ENCODE data around the gene CDC20B.
"Not testable (repeated sequence)": the region's sequence is repeated elsewhere in the genome, so short reads cannot be mapped to it uniquely, and the experiment has no call there.

CDC20B gene

DNA sequence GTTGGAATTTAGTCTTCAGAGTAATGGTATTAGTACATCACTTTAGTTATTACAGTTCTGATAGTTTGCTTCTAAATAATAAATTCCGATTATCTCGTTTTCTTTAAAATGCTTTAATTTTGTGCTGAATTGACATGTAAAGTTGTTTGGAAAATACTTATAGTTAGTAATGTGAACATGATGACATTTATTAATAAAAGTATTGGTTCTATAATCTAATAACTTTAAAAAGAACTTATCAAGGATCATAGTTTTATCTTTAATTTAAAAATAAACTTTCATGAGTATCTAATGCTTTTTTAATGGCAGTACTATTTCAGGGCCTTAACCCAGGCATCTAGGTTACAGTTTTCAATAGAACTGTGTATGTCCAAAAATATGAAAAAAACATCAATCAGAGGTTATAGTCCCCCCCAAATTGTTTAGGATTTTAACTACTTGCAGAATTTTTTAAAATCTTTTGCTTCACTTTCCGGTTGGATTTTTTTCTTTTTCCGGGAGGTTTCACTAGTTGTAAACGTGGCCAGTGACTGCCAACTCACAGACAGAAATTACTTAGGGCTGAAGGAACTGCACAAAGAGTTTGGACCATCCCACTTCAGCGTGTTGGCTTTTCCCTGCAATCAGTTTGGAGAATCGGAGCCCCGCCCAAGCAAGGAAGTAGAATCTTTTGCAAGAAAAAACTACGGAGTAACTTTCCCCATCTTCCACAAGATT is 12.3 kb downstream of the CDC20B start:
- no peak for DNase-seq

DNA sequence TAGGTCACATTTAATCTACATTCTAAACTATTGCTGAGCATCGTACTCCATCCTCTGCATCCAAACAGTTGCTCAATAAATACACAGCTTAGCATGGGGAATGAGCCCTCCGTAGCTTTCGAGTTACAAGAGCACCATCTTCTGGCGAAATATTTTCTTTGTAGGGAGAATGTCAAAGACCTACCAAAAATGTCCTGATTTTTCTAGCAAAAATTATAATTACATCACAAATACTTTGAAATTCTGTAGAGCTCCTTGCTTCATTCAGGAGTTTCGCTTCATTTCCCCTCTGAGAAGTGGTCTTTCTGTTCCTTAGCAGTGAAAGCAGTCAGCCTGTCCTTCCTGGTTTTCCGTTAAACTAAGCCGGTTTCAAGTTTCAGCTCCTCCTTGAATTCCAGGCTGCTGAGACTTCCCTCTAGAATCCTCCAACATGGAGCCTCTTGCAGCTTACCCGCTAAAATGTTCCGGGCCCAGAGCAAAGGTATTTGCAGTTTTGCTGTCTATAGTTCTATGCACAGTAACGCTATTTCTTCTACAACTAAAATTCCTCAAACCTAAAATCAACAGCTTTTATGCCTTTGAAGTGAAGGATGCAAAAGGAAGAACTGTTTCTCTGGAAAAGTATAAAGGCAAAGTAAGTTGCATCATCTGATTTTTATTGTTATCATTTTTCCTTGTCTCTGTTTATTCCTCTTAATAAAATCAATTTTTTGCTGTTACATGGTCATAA is 13.0 kb downstream of the CDC20B start, which contains the start of gene GPX8:
Gene GPX8, plus strand, starts transcription at position 409 of the 730 bp plus-strand sequence. Its CDS starts 22 bp downstream, at position 431.
- no peak for DNase-seq

DNA sequence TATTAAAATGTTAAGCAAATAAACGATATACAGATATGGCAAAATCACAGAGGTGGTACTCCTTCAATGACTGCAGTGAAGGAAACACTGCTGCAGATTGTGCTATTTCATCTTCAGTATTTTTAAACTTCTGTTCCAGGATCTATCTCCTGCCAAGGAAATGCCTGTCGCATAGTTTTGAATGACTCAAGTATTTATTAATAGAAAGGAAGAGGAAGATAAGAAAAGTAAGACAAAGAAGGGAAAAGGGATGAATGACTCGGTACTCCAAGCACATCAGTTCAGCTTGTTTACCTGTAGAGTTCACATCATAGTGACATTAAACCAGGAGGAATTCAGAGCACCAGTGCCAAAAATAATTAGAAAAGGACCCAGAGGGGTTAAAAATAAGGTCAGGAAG is 18.1 kb downstream of the CDC20B start:
- DNase-seq = no peak

DNA sequence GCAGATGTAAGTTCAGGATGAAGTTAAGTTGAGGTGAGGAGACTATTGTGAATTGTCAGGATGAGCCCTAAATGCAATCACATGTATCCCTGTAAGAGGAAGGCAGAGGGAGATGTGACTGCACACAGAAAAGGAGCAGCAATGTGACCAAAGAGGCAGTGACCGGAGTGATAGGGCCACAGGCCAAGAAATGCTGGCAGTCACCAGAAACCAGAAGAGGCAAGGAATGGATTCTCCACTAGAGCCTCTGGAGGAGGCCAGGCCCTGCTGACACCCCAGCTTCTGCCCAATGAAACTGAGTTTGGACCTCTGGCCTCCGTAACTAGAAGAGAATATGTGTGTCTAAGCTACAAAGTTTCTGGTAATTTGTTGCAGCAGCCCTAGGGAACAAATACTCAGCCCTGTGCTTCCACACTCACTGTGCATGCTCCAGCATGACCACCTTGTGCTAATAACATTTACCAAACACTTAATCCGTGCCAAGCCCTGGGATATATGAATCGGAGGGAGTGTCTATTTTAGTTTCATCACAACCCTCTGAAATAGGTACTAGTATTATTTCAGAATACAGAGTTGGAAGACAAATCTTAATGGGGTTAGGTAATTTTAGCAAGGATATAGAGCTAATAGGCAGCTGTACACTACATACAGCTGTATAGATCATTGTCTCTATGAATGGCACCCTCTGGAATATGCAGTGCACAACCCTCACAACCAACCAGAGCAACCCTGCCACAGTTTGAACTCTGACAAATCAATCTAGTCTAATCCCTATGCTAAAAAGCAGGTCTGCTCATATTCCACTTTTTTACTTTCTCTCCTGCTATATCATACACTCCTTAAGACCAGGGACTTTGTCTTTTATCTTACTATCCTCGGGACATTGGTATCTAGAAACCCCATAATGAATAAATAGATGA is 20.8 kb downstream of the CDC20B start:
- DNase-seq = no peak

DNA sequence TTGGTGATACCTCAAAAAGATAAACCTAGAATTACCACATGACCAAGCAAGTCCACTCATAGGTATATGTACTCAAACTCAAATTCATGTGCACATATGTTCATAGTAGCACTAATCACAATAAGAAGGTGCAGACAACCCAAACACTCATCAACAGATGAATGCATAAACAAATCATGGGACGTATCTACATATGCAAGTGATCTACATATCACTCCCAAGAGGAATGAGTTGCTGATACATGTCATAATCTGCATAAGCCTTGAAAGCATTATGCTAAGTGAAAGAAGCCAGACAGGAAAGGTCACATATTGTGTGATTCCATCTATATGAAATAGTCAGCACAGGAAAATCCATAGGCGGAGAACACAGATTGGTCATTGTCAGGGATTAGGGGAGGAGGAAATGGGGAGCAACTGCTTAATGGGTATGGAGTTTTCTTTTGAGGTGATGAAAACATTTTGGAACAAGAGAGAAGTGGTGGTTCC is 23.6 kb downstream of the CDC20B start:
- DNase-seq = no peak

DNA sequence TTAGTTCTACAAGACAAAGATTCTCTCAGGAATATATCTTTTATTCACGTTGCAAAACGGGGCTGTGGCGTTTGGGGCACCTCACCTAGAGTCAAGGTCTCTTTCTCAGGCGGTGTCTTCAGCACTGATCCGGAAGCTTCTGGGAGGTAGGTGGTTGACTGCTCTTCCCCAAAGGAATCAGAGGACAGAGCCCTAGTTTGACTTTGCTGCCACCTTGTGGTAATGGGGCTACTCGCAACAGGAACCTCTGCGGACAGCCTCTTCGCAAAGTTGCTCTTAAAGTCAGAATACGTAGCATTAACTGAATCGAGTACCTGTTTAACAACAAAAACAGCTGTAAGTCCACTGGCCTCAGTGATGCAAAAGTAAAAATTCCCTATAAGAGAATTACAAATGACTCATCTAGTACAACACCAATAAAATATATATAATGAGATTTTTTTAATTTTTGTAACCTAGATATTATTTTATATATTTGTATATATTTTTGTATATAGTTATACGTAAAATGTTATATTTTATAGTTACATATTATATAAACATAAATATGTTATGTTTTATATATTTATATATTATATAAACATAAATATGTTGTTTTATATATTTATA is 26.3 kb downstream of the CDC20B start:
- peak; percentile 85 for DNase-seq

DNA sequence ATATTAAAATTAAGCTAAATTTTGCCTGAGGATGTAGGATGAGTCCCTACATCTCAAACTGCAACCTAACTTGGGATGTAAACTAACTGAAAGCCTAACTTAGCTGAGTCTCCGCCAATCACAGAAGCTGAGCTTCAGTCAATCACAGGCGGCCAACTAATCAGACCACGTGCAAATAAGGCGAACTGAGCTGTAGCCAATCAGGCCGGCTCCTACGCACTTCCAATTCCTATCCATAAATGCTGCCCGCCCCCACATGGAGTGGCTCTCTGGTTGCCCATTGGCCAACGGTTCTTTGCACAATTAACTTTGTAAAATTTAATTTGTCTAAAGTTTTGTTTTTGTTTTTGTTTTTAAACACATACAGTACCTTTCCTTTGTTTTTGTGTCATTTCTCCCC is 26.9 kb downstream of the CDC20B start:
- no peak for DNase-seq

DNA sequence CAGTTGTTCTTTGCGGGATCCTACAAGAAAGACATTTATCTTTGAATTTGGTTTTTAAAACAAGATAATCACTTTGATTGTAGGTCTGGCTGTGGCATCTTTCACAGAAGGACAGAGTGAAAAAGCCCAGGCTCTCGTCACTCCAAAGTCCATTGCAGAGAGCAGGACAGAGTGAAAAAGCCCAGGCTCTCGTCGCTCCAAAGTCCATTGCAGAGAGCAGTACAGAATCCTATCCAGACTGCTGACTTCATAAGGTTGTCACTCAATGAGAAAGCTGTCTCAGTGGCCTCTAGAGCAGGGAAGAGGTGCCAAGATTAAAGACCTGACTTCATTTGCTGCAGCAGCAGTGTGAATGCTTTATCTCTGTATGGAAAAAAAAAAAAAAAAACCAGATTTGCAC is 29.4 kb downstream of the CDC20B start:
- no peak for DNase-seq

DNA sequence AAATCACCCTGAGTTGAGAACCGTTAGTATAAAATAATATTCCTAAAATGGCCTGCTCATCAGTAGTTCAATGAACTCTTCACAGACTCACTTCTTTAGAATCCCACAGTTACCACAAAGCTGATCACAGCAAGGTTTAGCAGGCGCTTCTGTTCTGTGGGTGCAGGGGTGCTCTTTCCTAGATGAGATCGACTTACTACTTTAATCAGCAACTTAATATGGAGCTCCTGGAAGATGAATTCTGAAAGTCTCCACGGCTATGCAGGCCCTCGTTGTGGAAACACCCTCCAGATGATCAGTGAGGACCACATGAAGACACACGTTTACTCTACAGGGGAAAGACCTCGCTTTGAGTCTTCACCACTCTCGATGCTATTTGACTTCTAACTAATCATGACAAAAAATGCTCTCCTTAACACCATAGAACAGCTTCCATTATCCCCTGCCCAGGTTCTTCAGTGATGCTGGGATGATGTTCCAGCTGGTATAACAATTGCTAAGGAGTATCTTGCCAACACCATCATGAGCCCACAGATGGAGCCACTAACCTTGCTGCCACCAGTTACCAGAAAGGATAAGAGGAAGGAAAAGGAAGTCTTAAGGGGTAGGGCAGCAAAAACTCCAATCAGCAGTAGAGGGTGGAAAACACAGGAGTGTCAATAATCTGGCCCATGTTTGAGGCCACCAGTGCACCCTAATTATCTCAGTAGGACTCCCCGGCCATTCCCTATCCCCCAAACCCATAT is 30.9 kb downstream of the CDC20B start:
- peak; percentile 56 for DNase-seq

DNA sequence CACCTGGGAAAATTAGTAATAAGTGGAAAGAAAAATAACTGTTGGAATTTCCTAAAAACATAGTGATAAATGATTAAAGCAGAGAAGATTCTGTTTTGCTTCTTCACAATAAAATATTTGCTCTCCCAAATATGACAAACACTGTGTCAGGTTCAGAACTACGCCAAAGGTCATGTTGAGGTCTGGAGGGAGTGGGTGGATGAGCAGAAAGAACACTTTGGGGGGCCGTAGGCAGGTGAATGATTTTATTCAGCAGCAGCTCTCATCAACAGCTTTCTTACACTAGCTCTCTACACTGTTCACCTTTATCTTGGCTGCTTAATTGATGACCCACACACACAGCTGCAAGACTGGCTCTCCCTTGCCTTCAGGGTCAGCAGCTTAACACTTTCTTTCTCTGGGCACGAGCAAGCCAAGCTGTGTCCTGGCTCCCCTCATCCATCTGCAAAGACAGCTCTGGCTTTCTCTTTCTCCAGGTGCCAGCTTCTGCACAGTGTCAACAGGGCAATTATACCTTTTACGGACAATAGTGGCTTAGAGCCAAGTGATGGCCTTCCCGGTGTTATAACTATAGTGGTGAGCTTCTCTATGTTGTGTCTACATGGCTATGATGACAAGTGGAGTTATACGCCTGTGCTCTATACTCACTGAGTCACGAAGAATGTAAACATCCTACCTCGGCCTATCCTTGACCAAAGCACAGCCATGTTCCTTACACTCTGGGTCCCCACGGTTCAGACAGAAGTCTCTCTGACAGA is 31.9 kb downstream of the CDC20B start:
- DNase-seq = no peak

DNA sequence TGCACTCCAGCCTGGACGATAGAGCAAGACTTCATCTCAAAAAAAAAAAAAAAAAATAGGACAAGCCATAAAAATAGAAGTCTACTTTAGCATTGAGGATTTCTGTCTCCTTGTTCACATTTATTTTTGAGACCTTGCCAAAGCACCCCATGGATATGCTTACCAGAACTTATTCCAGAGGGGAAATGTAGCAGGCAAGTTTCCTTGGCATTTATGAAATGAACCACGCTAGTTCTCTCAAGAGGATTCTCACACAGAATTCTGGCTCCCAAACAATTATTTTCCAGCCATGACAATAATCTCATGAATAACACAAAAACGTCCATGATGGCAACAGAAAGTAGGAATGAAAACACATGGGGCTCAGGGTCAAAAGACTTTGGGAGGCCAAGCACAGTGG is 36.5 kb downstream of the CDC20B start:
- no peak for DNase-seq

DNA sequence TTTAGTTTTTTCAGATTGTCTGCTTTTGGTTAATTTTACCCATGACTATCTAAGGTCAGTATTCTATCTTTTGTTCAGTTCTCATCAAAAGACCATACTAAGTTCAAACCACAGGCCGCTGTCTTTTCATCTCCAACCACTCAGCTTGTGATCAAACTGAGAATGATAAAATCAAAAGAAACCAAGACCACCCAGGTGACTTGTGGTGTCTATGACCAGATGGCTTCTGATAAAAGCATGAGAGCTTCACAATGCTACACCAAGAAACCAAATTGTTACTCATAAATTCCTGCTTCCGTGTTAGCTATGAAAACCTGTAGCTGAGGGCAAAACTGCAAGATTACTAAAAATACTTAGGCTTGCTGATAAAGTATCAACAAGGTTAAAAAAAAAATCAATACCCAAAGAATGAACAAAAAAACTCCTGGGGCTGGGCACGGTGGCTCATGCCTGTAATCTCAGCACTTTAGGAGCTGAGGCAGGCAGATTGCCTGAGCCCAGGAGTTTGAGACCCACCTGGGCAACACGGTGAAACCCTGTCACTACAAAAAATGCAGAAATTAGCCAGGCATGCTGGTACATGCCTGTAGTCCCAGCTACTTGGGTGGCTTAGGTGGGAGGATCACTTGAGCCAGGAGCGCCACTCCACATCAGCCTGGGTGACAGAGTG is 38.8 kb downstream of the CDC20B start:
- DNase-seq = peak; percentile 60

DNA sequence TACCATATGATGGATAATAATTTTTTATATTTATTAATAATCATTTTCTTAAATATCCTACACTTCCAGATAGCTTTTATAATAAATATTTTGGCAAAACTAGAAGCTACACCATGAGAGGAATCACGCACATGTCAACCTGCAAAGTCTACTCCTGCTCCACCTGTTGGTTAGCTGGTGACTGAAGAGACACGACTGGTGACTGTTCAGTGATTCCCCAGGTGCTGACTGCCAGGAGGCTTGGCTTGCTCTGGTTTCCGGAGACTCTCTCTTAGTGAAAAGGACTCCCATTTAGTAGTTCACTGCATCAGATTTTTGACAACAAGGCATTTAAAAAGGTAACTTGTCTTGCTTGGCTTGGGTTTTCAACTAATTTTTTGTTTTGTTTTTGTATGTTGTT is 49.6 kb downstream of the CDC20B start:
- no peak for DNase-seq

DNA sequence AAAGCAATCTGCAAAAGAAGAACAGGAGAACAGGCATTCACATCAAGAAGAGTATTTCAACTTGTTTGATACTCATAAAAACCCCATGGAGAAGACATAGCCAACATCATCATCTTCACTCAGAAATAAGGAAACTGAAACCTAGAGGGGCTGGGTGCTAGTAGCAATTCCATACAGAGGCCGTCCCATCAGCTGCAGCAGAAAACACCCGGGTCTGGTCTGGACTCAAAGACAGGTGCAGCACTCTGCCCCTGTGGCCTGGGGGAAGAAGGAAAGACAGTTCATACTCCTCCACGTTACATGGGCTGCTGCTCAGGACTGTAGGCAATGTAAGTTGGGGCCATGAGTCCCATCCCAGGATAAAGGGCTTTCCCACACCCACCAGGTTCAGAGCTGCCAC is 58.9 kb downstream of the CDC20B start:
- no peak for DNase-seq

DNA sequence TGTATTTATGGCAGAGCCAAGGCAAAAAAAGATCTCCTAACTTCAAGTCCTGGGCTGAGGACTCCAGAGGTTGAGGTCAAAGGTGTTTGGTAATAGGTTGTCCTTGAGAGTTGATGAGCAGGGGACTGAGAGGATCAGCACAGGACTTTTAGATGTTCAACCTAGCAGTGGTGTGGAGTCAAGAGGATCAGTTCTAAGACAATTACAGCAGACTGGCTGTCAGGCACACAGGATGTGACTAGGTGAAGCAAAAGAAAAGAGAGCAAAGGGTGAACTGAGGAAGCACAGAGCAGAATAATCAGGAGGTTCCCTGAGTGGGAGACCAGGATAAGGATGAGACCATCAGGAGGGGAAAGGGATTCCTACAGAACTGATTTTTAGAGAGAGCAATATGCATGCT is 59.6 kb downstream of the CDC20B start:
- DNase-seq = no peak

DNA sequence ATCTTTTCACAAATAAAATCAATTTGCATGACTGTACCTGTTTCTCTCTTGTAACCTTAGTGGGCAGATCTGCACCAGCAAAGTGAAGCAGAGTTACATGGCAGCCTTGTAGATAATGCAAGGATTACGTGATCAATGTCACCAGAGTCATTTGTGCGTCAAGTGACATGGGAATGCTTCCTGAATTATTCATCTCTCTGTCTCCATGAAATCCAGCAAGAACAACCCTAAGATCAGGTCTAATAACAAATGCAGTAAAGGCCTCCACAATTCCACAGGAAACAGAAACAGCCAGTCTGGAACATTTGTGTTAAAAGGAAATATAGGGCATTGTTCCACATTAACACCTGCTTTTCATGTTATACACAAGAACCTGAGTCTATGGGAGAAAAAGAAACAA is 62.8 kb downstream of the CDC20B start:
- DNase-seq = no peak

DNA sequence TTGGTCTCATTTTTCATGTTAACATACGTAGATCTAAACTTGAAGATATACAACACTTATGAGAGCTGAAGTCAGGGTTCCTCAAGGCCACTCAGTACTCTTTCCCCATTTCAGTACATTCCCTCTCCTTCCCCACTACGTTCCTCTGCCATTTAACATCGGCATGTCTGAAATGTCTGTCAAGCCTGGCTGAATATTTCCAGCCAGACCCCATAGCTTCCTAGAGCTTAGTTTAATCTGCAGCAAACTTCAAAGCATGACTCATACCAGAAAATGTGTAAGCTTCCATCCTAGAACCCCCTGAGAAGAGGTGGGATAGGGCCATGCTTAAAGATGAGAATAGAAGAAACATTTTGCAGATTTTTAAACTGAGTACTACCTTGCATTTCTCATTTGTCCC is 64.3 kb downstream of the CDC20B start:
- no peak for DNase-seq

DNA sequence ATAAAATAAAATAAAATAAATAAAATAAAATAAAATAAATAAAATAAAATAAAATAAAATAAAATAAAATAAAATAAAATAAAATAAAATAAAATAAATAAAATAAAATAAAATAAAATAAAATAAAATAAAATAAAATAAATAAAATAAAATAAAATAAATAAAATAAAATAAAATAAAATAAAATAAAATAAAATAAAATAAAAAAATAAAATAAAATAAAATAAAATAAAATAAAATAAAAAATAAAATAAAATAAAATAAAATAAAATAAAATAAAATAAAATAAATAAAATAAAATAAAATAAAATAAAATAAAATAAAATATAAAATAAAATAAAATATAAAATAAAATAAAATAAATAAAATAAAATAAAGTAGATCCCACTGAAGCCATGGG is 67.0 kb downstream of the CDC20B start:
- DNase-seq = not testable (repeated sequence)

DNA sequence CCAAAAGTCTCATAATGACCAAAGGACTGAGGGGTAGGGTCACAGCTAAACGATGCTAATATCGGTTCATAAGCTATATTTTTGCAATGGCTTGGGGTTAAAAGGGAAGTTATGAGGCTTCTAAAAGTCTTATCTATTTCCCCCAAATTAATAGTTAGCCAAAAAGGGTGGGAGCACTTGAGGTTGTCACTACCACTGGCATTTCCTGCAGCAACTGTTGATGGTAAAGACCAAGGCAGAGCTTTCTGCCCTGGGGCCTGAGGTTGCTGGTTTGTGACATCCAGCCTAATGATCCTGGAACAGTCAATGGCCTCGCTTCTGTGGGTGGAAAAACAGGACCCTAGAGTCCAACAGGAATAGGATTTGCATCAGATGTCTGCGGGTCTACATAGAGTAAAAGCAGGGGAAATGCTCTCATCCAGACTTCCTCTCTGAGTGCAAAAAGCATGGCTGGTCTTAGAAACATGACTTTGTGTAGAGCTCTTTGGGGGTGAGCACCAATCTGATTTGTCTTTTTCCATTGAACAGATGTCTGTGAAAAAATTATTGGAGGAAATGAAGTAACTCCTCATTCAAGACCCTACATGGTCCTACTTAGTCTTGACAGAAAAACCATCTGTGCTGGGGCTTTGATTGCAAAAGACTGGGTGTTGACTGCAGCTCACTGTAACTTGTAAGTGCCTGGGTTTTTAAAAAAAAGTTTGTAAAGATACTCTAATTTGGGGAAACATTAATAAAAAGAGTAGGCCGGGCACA is 67.9 kb downstream of the CDC20B start:
- no peak for DNase-seq
